Measurements from ENCODE around the gene ZIK1.

The ZIK1 gene

GRCh38 chr19:57583521-57584416 is at the start of gene ZIK1:
Gene ZIK1, plus strand, starts transcription at chr19:57584145. Its CDS starts 212 bp downstream, at chr19:57584357.
- peak; percentile 93 for DNase-seq

- no peak for DNase-seq
These were observed 45.9 kb upstream of the ZIK1 start for GRCh38 chr19:57537953-57538547.

GRCh38 chr19:57546513-57546912 is 37.4 kb upstream of the ZIK1 start:
- DNase-seq, result no peak

- DNase-seq, result no peak
These were observed 31.5 kb upstream of the ZIK1 start for GRCh38 chr19:57552432-57552831.

- DNase-seq, result no peak
These were observed 26.3 kb upstream of the ZIK1 start for GRCh38 chr19:57557659-57558058.

GRCh38 chr19:57558525-57558924 is 25.4 kb upstream of the ZIK1 start:
- no peak for DNase-seq

- peak; percentile 15 for DNase-seq
These were observed 24.9 kb upstream of the ZIK1 start for GRCh38 chr19:57559008-57559403.

GRCh38 chr19:57559404-57560025 is 24.4 kb upstream of the ZIK1 start, which contains the start of gene ZNF550:
Gene ZNF550, minus strand, starts transcription at chr19:57559863. Its CDS starts 181 bp downstream, at chr19:57559682.
- peak; percentile 90 for DNase-seq

GRCh38 chr19:57560049-57560491 is 23.9 kb upstream of the ZIK1 start:
- no peak for DNase-seq

- DNase-seq, result no peak
These were observed 20.4 kb upstream of the ZIK1 start for GRCh38 chr19:57563547-57563946.

- DNase-seq, result no peak
These were observed 17.3 kb upstream of the ZIK1 start for GRCh38 chr19:57566396-57567265.

- DNase-seq, result no peak
These were observed 13.2 kb upstream of the ZIK1 start for GRCh38 chr19:57570707-57571106.

GRCh38 chr19:57572415-57572947 is 11.5 kb upstream of the ZIK1 start:
- DNase-seq, result no peak

- DNase-seq, result no peak
These were observed 7.3 kb upstream of the ZIK1 start for GRCh38 chr19:57576661-57577060.

- peak; percentile 99 for DNase-seq
These were observed 5.3 kb upstream of the ZIK1 start, which contains the start of gene ZNF416 for GRCh38 chr19:57578487-57579205. Gene ZNF416, minus strand, starts transcription at chr19:57578911. Its CDS starts 207 bp downstream, at chr19:57578704.

GRCh38 chr19:57583104-57583520 is 833 bp upstream of the ZIK1 start:
- no peak for DNase-seq

- no peak for DNase-seq
These were observed 3.6 kb downstream of the ZIK1 start for GRCh38 chr19:57587529-57587928.

GRCh38 chr19:57599377-57599760 is 15.4 kb downstream of the ZIK1 start:
- no peak for DNase-seq

GRCh38 chr19:57599761-57600383 is 15.9 kb downstream of the ZIK1 start, which contains the start of gene ZNF530:
Gene ZNF530, plus strand, starts transcription at chr19:57599885. Its CDS starts 4,461 bp downstream, at chr19:57604346.
- DNase-seq, result peak; percentile 90

GRCh38 chr19:57606931-57607330 is 23.0 kb downstream of the ZIK1 start:
- DNase-seq, result no peak

GRCh38 chr19:57611113-57611512 is 27.2 kb downstream of the ZIK1 start:
- DNase-seq, result no peak
